Ramos (cell line): Measurements from ENCODE around the gene WDR88.

Experiments
- in situ Hi-C: fragments of 300-500 bp; cut with MboI; formaldehyde crosslinking; loops from one replicate; pipeline ENCODE4 v1.14.3; 2022; ENCODE audit warnings: low sequenced_read_pairs; ENCODE audit not compliant: unreplicated experiment

WDR88 gene

GRCh38 chr19:33194532-33194885 is 62.6 kb downstream of the WDR88 start:
- in situ Hi-C loops, result no loop called here

GRCh38 chr19:33194886-33195644 is 63.2 kb downstream of the WDR88 start:
- in situ Hi-C loops, result no loop called here

GRCh38 chr19:33195645-33196347 is 63.9 kb downstream of the WDR88 start:
- in situ Hi-C loops, result no loop called here

GRCh38 chr19:33196446-33197193 is 64.7 kb downstream of the WDR88 start:
- in situ Hi-C loops, result no loop called here

GRCh38 chr19:33197591-33198000 is 65.7 kb downstream of the WDR88 start:
- in situ Hi-C loops, result no loop called here

- in situ Hi-C loops, result no loop called here
These were observed 66.3 kb downstream of the WDR88 start for GRCh38 chr19:33198169-33198568.

GRCh38 chr19:33199441-33200265 is 67.7 kb downstream of the WDR88 start:
- in situ Hi-C loops, result no loop called here

- in situ Hi-C loops, result no loop called here
These were observed 69.6 kb downstream of the WDR88 start for GRCh38 chr19:33201473-33201872.

- in situ Hi-C loops, result no loop called here
These were observed 70.1 kb downstream of the WDR88 start for GRCh38 chr19:33201886-33202545.

GRCh38 chr19:33202546-33203507 is 70.9 kb downstream of the WDR88 start:
- in situ Hi-C loops, result no loop called here

GRCh38 chr19:33203529-33203928 is 71.6 kb downstream of the WDR88 start:
- in situ Hi-C loops, result no loop called here

GRCh38 chr19:33204136-33204973 is 72.4 kb downstream of the WDR88 start:
- in situ Hi-C loops, result no loop called here

GRCh38 chr19:33205110-33205509 is 73.2 kb downstream of the WDR88 start:
- in situ Hi-C loops, result no loop called here

- in situ Hi-C loops, result no loop called here
These were observed 73.8 kb downstream of the WDR88 start for GRCh38 chr19:33205531-33206260.

GRCh38 chr19:33206261-33207039 is 74.5 kb downstream of the WDR88 start:
- in situ Hi-C loops, result no loop called here

GRCh38 chr19:33207040-33207620 is 75.2 kb downstream of the WDR88 start:
- in situ Hi-C loops, result no loop called here
